Measurements from ENCODE around the gene CFAP100. TPM values are rescaled to one million over a fixed set of nuclear protein-coding genes. Genes with fewer than 3 reads are reported as not detected.

Gene CFAP100
- total and polyA plus RNA-seq, 10 of the 15 experiments (the other 5 are each of a cell fraction or from before 2014, with no cell fraction given) = 0.04 to 0.27 TPM; not detected in 8

DNA sequence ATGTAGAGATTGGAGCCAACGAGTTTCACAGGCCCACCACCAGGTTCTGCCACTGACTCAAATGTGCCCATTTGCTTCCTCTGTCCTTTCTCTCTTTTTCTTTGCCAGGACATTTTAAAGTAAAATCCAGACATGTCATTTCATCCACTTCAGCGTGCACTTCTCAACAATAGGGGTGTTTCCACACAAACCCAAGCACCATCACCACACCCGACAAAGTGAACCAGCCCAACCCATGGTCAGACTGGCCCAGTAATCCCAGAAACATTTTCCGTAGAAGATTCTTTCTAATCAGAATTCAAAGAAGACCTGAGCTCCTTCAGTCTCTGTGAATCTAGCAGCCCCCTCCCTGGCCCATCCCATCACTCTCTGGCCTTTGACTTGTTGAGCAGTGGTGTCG, 13.4 kb downstream of the CFAP100 start:
- WGBS (ENCODE audit: insufficient coverage, insufficient replicate concordance, low lambda C conversion rate, missing lambda C conversion rate) = 29% methylated on average over 5 of the region's 5 CpGs
- H3K4me1 ChIP-seq (ENCODE audit: control insufficient read depth, insufficient read depth, low read length) = no peaks in the 10 kb centered on the region
- RAD21 ChIA-PET (ENCODE audit: unreplicated experiment) = no interaction called here

More for the DNA sequence above, 13.4 kb downstream of the CFAP100 start:
- ChIA-PET CTCF (no interaction called here), SMC1A (ENCODE audit: uncharacterized antibody, unreplicated experiment) (no interaction called here), POLR2A (no interaction called here)
- peaks cover 0 to 2% of the 10 kb centered on the region in 2 experiments; a peak in 2 of 4 replicates for H3K27me3 ChIP-seq (replicated peaks in 1 of 2; ENCODE audit: control insufficient read depth in 2 of 2, insufficient read depth in 2 of 2, low read length in 1 of 2)
- H3K9me3 ChIP-seq (replicated peaks; ENCODE audit: control insufficient read depth, insufficient read depth, low read length) = no peaks in the 10 kb centered on the region
- H3K36me3 ChIP-seq (ENCODE audit: control insufficient read depth in 2 of 2, insufficient read depth in 2 of 2, low read length in 1 of 2) = no peaks in the 10 kb centered on the region
- H3K79me2 ChIP-seq (ENCODE audit: control insufficient read depth, insufficient read depth, low read length) = no peaks in the 10 kb centered on the region
- intact Hi-C loops (cut with micrococcal nuclease; ENCODE audit: unreplicated experiment) (no loop called here), in situ Hi-C loops (cut with MboI) (no loop called here)
- no peak overlapping the region for H3K27ac ChIP-seq (ENCODE audit: control insufficient read depth, insufficient read depth)
- no TSS peak for BruUV-seq (replicated peaks)
- no peaks in the 10 kb centered on the region for H4K20me1 ChIP-seq (ENCODE audit: control insufficient read depth, insufficient read depth)
- no peak for DNase-seq (ENCODE audit: low read depth, low spot score)
- H3K4me3 ChIP-seq = no peak overlapping the region
- FAIRE-seq = no peak
- no peak for ATAC-seq
- TF ChIP-seq ZNF622 (IDR thresholded peaks at IDR 0.05) (no peak), ATF7 (IDR thresholded peaks at IDR 0.05; ENCODE audit: low read depth) (no peak), BACH1 (IDR thresholded peaks at IDR 0.05; ENCODE audit: borderline replicate concordance) (no peak), RAD51 (IDR thresholded peaks at IDR 0.05) (no peak), MYC (IDR thresholded peaks at IDR 0.05; ENCODE audit: insufficient read depth, insufficient read length, insufficient replicate concordance, low read length, severe bottlenecking) (no peak), NFXL1 (IDR thresholded peaks at IDR 0.05; ENCODE audit: borderline replicate concordance) (no peak), TCF3 (IDR thresholded peaks at IDR 0.05; ENCODE audit: borderline replicate concordance, insufficient read depth, low read depth, low read length) (no peak), RFX5 (IDR thresholded peaks at IDR 0.05; ENCODE audit: low read depth, low read length) (no peak), YBX1 (IDR thresholded peaks at IDR 0.05) (no peak), SP1 (IDR thresholded peaks at IDR 0.05; ENCODE audit: low read depth, low read length) (no peak), MTA2 (IDR thresholded peaks at IDR 0.05; ENCODE audit: low read depth) (no peak)
- TF ChIP-seq, protein P1, sequence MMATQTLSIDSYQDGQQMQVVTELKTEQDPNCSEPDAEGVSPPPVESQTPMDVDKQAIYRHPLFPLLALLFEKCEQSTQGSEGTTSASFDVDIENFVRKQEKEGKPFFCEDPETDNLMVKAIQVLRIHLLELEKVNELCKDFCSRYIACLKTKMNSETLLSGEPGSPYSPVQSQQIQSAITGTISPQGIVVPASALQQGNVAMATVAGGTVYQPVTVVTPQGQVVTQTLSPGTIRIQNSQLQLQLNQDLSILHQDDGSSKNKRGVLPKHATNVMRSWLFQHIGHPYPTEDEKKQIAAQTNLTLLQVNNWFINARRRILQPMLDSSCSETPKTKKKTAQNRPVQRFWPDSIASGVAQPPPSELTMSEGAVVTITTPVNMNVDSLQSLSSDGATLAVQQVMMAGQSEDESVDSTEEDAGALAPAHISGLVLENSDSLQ (IDR thresholded peaks at IDR 0.05) = no peak
- TF ChIP-seq, protein P2, sequence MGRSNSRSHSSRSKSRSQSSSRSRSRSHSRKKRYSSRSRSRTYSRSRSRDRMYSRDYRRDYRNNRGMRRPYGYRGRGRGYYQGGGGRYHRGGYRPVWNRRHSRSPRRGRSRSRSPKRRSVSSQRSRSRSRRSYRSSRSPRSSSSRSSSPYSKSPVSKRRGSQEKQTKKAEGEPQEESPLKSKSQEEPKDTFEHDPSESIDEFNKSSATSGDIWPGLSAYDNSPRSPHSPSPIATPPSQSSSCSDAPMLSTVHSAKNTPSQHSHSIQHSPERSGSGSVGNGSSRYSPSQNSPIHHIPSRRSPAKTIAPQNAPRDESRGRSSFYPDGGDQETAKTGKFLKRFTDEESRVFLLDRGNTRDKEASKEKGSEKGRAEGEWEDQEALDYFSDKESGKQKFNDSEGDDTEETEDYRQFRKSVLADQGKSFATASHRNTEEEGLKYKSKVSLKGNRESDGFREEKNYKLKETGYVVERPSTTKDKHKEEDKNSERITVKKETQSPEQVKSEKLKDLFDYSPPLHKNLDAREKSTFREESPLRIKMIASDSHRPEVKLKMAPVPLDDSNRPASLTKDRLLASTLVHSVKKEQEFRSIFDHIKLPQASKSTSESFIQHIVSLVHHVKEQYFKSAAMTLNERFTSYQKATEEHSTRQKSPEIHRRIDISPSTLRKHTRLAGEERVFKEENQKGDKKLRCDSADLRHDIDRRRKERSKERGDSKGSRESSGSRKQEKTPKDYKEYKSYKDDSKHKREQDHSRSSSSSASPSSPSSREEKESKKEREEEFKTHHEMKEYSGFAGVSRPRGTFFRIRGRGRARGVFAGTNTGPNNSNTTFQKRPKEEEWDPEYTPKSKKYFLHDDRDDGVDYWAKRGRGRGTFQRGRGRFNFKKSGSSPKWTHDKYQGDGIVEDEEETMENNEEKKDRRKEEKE (IDR thresholded peaks at IDR 0.05) = no peak
- TF ChIP-seq, protein P3, sequence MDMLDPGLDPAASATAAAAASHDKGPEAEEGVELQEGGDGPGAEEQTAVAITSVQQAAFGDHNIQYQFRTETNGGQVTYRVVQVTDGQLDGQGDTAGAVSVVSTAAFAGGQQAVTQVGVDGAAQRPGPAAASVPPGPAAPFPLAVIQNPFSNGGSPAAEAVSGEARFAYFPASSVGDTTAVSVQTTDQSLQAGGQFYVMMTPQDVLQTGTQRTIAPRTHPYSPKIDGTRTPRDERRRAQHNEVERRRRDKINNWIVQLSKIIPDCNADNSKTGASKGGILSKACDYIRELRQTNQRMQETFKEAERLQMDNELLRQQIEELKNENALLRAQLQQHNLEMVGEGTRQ (IDR thresholded peaks at IDR 0.05; ENCODE audit: borderline replicate concordance, low read depth, low read length) = no peak
- H3K9ac ChIP-seq (ENCODE audit: control insufficient read depth, insufficient read depth, low read length) = no peak overlapping the region
- H3K4me2 ChIP-seq (ENCODE audit: control insufficient read depth, insufficient read depth) = no peak overlapping the region
- no peak overlapping the region for H2AFZ ChIP-seq (ENCODE audit: control insufficient read depth, low read depth, low read length)

Measured in GM12878 (cell line).